HUES64 (cell line): ENCODE data around the gene DNAH3.

Experiments
- H3K27ac ChIP-seq: 2 replicates; pipeline ENCODE4 v1.7.0; 2013; ENCODE audit warnings: low read depth, low read length, inconsistent platforms
- H3K27me3 ChIP-seq: 2 replicates; pipeline ENCODE4 v1.6.1; 2013; ENCODE audit warnings: mild to moderate bottlenecking, low read length; ENCODE audit not compliant: insufficient read depth
- H3K36me3 ChIP-seq: 2 replicates; pipeline ENCODE4 v1.6.1; 2013; ENCODE audit warnings: mild to moderate bottlenecking, low read length; ENCODE audit not compliant: insufficient read depth
- H3K4me1 ChIP-seq: 2 replicates; pipeline ENCODE4 v1.6.1; 2013; ENCODE audit warnings: mild to moderate bottlenecking, low read length, moderate library complexity; ENCODE audit not compliant: insufficient read depth
- H3K4me3 ChIP-seq: 2 replicates; pipeline ENCODE4 v1.5.1; 2013; ENCODE audit warnings: mild to moderate bottlenecking, low read length, moderate library complexity
- H3K9ac ChIP-seq: 2 replicates; pipeline ENCODE4 v1.6.1; 2013; ENCODE audit warnings: mild to moderate bottlenecking, low read depth, low read length
- H3K9me3 ChIP-seq: 2 replicates; pipeline ENCODE4 v1.6.1; 2013; ENCODE audit warnings: low read depth, low read length; ENCODE audit not compliant: insufficient read depth
- WGBS: fragments of 150-250, 120-280 bp; methylation state at CpG from one replicate; pipeline ENCODE4 v1.1.7; 2013; ENCODE audit warnings: missing lambda C conversion rate; 5-methylcytosine and 5-hydroxymethylcytosine counted together

The DNAH3 gene

GRCh38 chr16:20889625-20890275 lies 260.9 kb downstream of the DNAH3 start:
- peaks cover 18% of the 10 kb centered on the region for H3K36me3 ChIP-seq
- no peak overlapping the region for H3K4me3 ChIP-seq
- WGBS = 95% methylated on average over 3 of the region's 4 CpGs

GRCh38 chr16:20887207-20887606 lies 263.4 kb downstream of the DNAH3 start:
- 100% methylated on average over 1 of the region's 1 CpG for WGBS
- Histone ChIP-seq H3K36me3 (peaks cover 8% of the 10 kb centered on the region; the same call in 1 of the 2 replicates), H3K27me3 (no peaks in the 10 kb centered on the region), H3K9me3 (no peaks in the 10 kb centered on the region), H3K9ac (no peak overlapping the region), H3K4me1 (peaks cover 15% of the 10 kb centered on the region), H3K27ac (no peak overlapping the region), H3K4me3 (no peak overlapping the region)

More at GRCh38 chr16:20889625-20890275, 260.9 kb downstream of the DNAH3 start:
- Histone ChIP-seq H3K9ac (no peak overlapping the region), H3K4me1 (peaks cover 15% of the 10 kb centered on the region), H3K9me3 (no peaks in the 10 kb centered on the region), H3K27ac (peak overlapping the region; percentile 51; the same call in 1 of the 2 replicates), H3K27me3 (no peaks in the 10 kb centered on the region)

DNA sequence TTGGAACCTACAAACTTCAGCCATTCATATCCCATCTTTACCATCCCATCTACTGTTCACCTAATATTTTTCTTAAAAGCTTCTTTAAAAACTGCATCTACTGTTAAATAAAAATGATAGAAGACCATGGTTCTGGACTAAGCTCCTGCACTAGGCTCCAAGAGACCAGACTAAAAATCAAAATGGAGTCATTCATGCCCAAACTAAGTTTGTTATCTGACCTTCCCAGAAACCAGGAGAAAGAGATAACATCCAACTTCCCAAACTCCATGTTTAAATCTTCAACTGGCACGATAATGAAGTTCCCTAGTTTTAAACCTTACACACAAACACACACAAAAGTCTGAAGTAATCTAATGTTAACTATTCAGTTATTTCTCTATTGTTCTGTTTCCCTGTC lies 264.3 kb downstream of the DNAH3 start:
- H3K36me3 ChIP-seq = no peaks in the 10 kb centered on the region; the same call in 1 of the 2 replicates
- H3K27ac ChIP-seq = no peak overlapping the region
- H3K4me3 ChIP-seq = no peak overlapping the region
- WGBS = 0% methylated on average over 1 of the region's 1 CpG
- H3K9me3 ChIP-seq = no peaks in the 10 kb centered on the region
- H3K27me3 ChIP-seq = no peaks in the 10 kb centered on the region
- no peak overlapping the region for H3K9ac ChIP-seq
- H3K4me1 ChIP-seq = peaks cover 15% of the 10 kb centered on the region

DNA sequence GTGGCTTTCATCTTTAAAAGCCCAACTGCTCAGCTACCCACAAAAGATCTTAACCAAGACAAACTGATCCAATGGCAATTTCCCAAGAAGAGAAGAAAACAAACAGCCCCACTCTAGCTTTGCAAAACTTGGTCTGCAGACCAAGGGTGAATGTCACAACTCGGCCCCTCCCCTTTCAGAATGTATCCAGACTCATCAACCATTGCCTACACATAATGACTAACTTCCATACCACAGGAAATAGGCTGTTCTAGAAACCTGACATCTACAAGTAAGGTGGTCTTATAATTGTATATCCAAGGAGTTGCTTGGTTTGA lies 266.4 kb downstream of the DNAH3 start:
- Histone ChIP-seq H3K4me3 (no peak overlapping the region), H3K36me3 (no peaks in the 10 kb centered on the region; the same call in 1 of the 2 replicates), H3K9ac (no peak overlapping the region), H3K4me1 (peaks cover 9% of the 10 kb centered on the region), H3K9me3 (no peaks in the 10 kb centered on the region), H3K27ac (no peak overlapping the region), H3K27me3 (no peaks in the 10 kb centered on the region)
- 84% methylated on average over 1 of the region's 1 CpG for WGBS

- H3K4me1 ChIP-seq = peaks cover 14% of the 10 kb centered on the region; the same call in 1 of the 2 replicates
- WGBS = 94% methylated on average over 5 of the region's 5 CpGs
- no peak overlapping the region for H3K27ac ChIP-seq
- no peak overlapping the region for H3K4me3 ChIP-seq
- H3K27me3 ChIP-seq = no peaks in the 10 kb centered on the region
- no peaks in the 10 kb centered on the region for H3K9me3 ChIP-seq
- H3K9ac ChIP-seq = no peak overlapping the region
- no peaks in the 10 kb centered on the region; the same call in 1 of the 2 replicates for H3K36me3 ChIP-seq
Observed at GRCh38 chr16:20883554-20884239, 266.9 kb downstream of the DNAH3 start.
